K562 (cell line): Measurements from ENCODE around the gene ARL5C. TPM values are rescaled to one million over a fixed set of nuclear protein-coding genes. Genes with fewer than 3 reads are reported as not detected.

ENCODE experiments used
- ATAC-seq: fragments of 200-7000 bp; cut with Tn5 transposase; 3 replicates; pipeline ENCODE4 v1.9.1; 2020; ENCODE audit warnings: moderate library complexity
- BruUV-seq: library from RNA; stranded (reverse); fragments of 400-500 nt; replicated peaks from 2 replicates; lab custom pipeline; 2021; lab: Mats Ljungman, UMichigan
- CTCF ChIA-PET: fragments of 300-600 bp; formaldehyde crosslinking; extraction: SDS; loops from one replicate; lab custom pipeline; 2021; ENCODE audit warnings: low intra/inter-chr PET ratio; lab: Yijun Ruan, JAX
- POLR2A ChIA-PET: fragments of 300-600, 350-650 bp; sonication (Branson Sonifier 250); formaldehyde crosslinking; extraction: SDS; loops from one replicate; lab custom pipeline; 2021; ENCODE audit warnings: antibody characterized with exemption, inconsistent platforms; lab: Yijun Ruan, JAX
- DNase-seq, 4 experiments: peaks; one replicate each; pipeline versions ENCODE4 v3.0.0 to v3.0.0-alpha.2; 2011 to 2018; ENCODE audit warnings: low spot score in 3 of 4, mixed read lengths in 3 of 4; ENCODE audit errors: extremely low read depth in 1 of 4
- FAIRE-seq: peaks from 2 replicates; lab custom pipeline; 2011; peaks lifted over from hg19 to GRCh38; lab: Jason Lieb, UNC
- H2AFZ ChIP-seq: 2 replicates; pipeline ENCODE4 v1.6.0; 2011; ENCODE audit warnings: low read depth, low read length, control low read depth, inconsistent platforms
- H3K27ac ChIP-seq: fragments of 200-600 bp; 3 replicates; pipeline ENCODE4 v1.8.0; 2011; ENCODE audit warnings: low read depth, mild to moderate bottlenecking, control low read depth, inconsistent platforms, low read length, moderate library complexity, mixed read lengths; ENCODE audit errors: extremely low read depth
- H3K27me3 ChIP-seq, 2 experiments: fragments of 300-600 bp in 1 of 2; 2 replicates in 1 of 2; 3 replicates in 1 of 2; pipeline versions ENCODE4 v1.6.0 to v1.8.0; 2011; ENCODE audit warnings: inconsistent platforms in 2 of 2, low read length in 2 of 2, mild to moderate bottlenecking in 1 of 2, mixed read lengths in 1 of 2, moderate library complexity in 1 of 2; ENCODE audit not compliant: control insufficient read depth in 2 of 2, insufficient read depth in 2 of 2
- H3K36me3 ChIP-seq: fragments of 300-600 bp; 3 replicates; pipeline ENCODE4 v1.8.0; 2011; ENCODE audit warnings: mild to moderate bottlenecking, low read length, inconsistent platforms; ENCODE audit not compliant: control insufficient read depth, insufficient read depth
- H3K4me1 ChIP-seq, 2 experiments: fragments of 200-600 bp in 1 of 2; replicated peaks in 1 of 2; 2 replicates in 1 of 2; 3 replicates in 1 of 2; pipeline versions ENCODE4 v1.5.1 to v1.8.0; 2011; ENCODE audit warnings: inconsistent platforms in 2 of 2, low read length in 2 of 2, mild to moderate bottlenecking in 1 of 2, mixed read lengths in 1 of 2, moderate library complexity in 1 of 2; ENCODE audit not compliant: control insufficient read depth in 2 of 2, insufficient read depth in 2 of 2
- H3K4me2 ChIP-seq: 2 replicates; pipeline ENCODE4 v1.6.1; 2011; ENCODE audit warnings: low read length, control low read depth, inconsistent platforms, mixed read lengths; ENCODE audit not compliant: insufficient read depth
- H3K4me3 ChIP-seq: fragments of 200-600 bp; sonication (generic), shearing (Covaris generic); 2 replicates; pipeline ENCODE4 v1.5.1; 2016; ENCODE audit warnings: control low read depth, inconsistent platforms
- H3K79me2 ChIP-seq: fragments of 200-600 bp; 3 replicates; pipeline ENCODE4 v1.8.0; 2011; ENCODE audit warnings: low read length, inconsistent platforms; ENCODE audit not compliant: control insufficient read depth, insufficient read depth
- H3K9ac ChIP-seq, 2 experiments: 2 replicates each; pipeline versions ENCODE4 v1.6.0 to v1.6.1; 2011; ENCODE audit warnings: low read depth in 2 of 2, low read length in 2 of 2, control low read depth in 1 of 2, inconsistent platforms in 1 of 2, mild to moderate bottlenecking in 1 of 2, mixed read lengths in 1 of 2; ENCODE audit not compliant: insufficient read depth in 1 of 2
- H3K9me1 ChIP-seq: one replicate; pipeline ENCODE4 v1.6.0; 2011; ENCODE audit warnings: inconsistent platforms, mild to moderate bottlenecking, low read length, moderate library complexity; ENCODE audit not compliant: control insufficient read depth, insufficient read depth
- H3K9me3 ChIP-seq: replicated peaks from 2 replicates; pipeline ENCODE4 v1.5.1; 2011; ENCODE audit warnings: low read depth, low read length, inconsistent platforms; ENCODE audit not compliant: control insufficient read depth, insufficient read depth
- H4K20me1 ChIP-seq: replicated peaks from 2 replicates; pipeline ENCODE4 v1.6.1; 2011; ENCODE audit warnings: low read length, inconsistent platforms, mixed read lengths; ENCODE audit not compliant: control insufficient read depth, insufficient read depth
- ARID2 ChIP-seq: fragments of 450-650 bp; IDR thresholded peaks from 2 replicates; pipeline ENCODE4 v1.6.1; 2017; ENCODE audit warnings: antibody characterized with exemption, mild to moderate bottlenecking
- BCL6 ChIP-seq: fragments of 250-450 bp; sonication (Bioruptor Pico); IDR thresholded peaks from 2 replicates; pipeline ENCODE4 v1.4.0; 2020
- ILF3 ChIP-seq: fragments of 450-650 bp; IDR thresholded peaks from 2 replicates; pipeline ENCODE4 v1.6.1; 2018; ENCODE audit warnings: antibody characterized with exemption, mild to moderate bottlenecking, moderate library complexity, borderline replicate concordance
- MEF2D ChIP-seq: conservative IDR thresholded peaks from 2 replicates; pipeline ENCODE4 v1.6.1; 2016; ENCODE audit warnings: low read depth, missing genetic modification characterization, missing compliant biosample characterization
- MXI1 ChIP-seq: IDR thresholded peaks from 2 replicates; pipeline ENCODE4 v1.6.1; 2011; ENCODE audit warnings: low read depth, mild to moderate bottlenecking, improper control_type of control experiment, low read length
- MYNN ChIP-seq, 2 experiments: sonication (generic); formaldehyde crosslinking in 1 of 2; IDR thresholded peaks; 2 replicates each; pipeline versions ENCODE4 v1.5.0 to v1.6.1; 2016 to 2020; ENCODE audit warnings: antibody characterized with exemption in 1 of 2, missing genetic modification reagents in 1 of 2
- NFIX ChIP-seq: fragments of 250-450 bp; sonication (Bioruptor Pico); IDR thresholded peaks from 2 replicates; pipeline ENCODE4 v1.4.0; 2020; ENCODE audit warnings: low read depth, mild to moderate bottlenecking, moderate library complexity
- NR4A1 ChIP-seq, 2 experiments: fragments of 250-450 bp in 1 of 2; fragments of 450-650 bp in 1 of 2; sonication (Bioruptor Pico) in 1 of 2; IDR thresholded peaks; 2 replicates each; pipeline versions ENCODE4 v1.4.0 to v1.6.1; 2016 to 2020; ENCODE audit warnings: mild to moderate bottlenecking in 2 of 2, missing compliant biosample characterization in 1 of 2, missing genetic modification characterization in 1 of 2, moderate library complexity in 1 of 2
- SETDB1 ChIP-seq: IDR thresholded peaks from one replicate; pipeline ENCODE4 v1.6.1; 2012; ENCODE audit warnings: low read length, control low read depth, inconsistent platforms
- XRCC4 ChIP-seq: IDR thresholded peaks from one replicate; pipeline ENCODE4 v1.6.1; 2011; ENCODE audit not compliant: insufficient read depth, insufficient read length; ENCODE audit errors: extremely low read depth
- ZNF121 ChIP-seq: sonication (generic); formaldehyde crosslinking; conservative IDR thresholded peaks from 2 replicates; pipeline ENCODE4 v1.8.0; 2022; ENCODE audit warnings: missing genetic modification reagents
- ZNF232 ChIP-seq: sonication (generic); formaldehyde crosslinking; IDR thresholded peaks from 2 replicates; pipeline ENCODE4 v1.8.0; 2022; ENCODE audit warnings: mild to moderate bottlenecking, missing genetic modification reagents
- ZNF764 ChIP-seq: fragments of 250-450 bp; sonication (Bioruptor Pico); IDR thresholded peaks from 2 replicates; pipeline ENCODE4 v1.4.0; 2020; ENCODE audit warnings: low read depth, mild to moderate bottlenecking, moderate library complexity
- WGBS: fragments of 100-300 bp; shearing (Covaris generic); methylation state at CpG from one replicate; pipeline ENCODE4 v1.1.6; 2016; ENCODE audit warnings: low coverage, mixed read lengths; ENCODE audit not compliant: insufficient coverage; ENCODE audit errors: missing lambda C conversion rate; 5-methylcytosine and 5-hydroxymethylcytosine counted together
- in situ Hi-C: fragments of 300-500 bp; cut with MboI; formaldehyde crosslinking; loops from 4 replicates; pipeline ENCODE4 v1.15.0; 2018; ENCODE audit warnings: inconsistent platforms, mixed read lengths
- intact Hi-C: fragments of 100-400 bp; cut with micrococcal nuclease; formaldehyde crosslinking; loops from 2 replicates; pipeline ENCODE4 v1.14.2; 2022
- polyA plus RNA-seq, 8 experiments: library from polyadenylated mRNA; depleted of rRNA in 4 of 8; stranded (reverse) in 5 of 8; unstranded in 3 of 8; fragments of >200 nt; fragmentation: Nextera tagmentation in 2 of 8; fragmentation: Illumina TruSeq in 1 of 8; extraction: Ambion mirVana in 2 of 8; extraction: Trizol in 1 of 8; gene quantifications; 2 replicates each; pipeline versions ENCODE4 v1.2.1 to v1.2.3, GENCODE V29; 2011 to 2014; ENCODE audit warnings: inconsistent platforms in 1 of 8, missing spikeins in 1 of 8
- total RNA-seq, 7 experiments: library from RNA; depleted of rRNA in 6 of 7; stranded (reverse); fragments of >200 nt in 6 of 7; fragmentation: Illumina TruSeq in 2 of 7; extraction: Trizol in 2 of 7; gene quantifications; 2 replicates each; pipeline versions ENCODE4 v1.2.1 to v1.2.3, GENCODE V29; 2011 to 2021; ENCODE audit warnings: low replicate concordance in 1 of 7
- TF ChIP-seq, protein P1 (sequence below): fragments of 450-650 bp; formaldehyde crosslinking; IDR thresholded peaks from 2 replicates; pipeline ENCODE4 v1.4.0; 2022; ENCODE audit warnings: mild to moderate bottlenecking, moderate library complexity
- TF ChIP-seq, protein P2 (sequence below): fragments of 450-650 bp; IDR thresholded peaks from 2 replicates; pipeline ENCODE4 v1.6.1; 2016
- TF ChIP-seq, protein P3 (sequence below): fragments of 250-450 bp; sonication (Bioruptor Pico); IDR thresholded peaks from 2 replicates; pipeline ENCODE4 v1.4.0; 2020; ENCODE audit warnings: mild to moderate bottlenecking
- TF ChIP-seq, protein P4 (sequence below): fragments of 250-450 bp; sonication (Bioruptor Pico); IDR thresholded peaks from 2 replicates; pipeline ENCODE4 v1.8.0; 2022; ENCODE audit warnings: inconsistent platforms, mild to moderate bottlenecking, moderate library complexity, borderline replicate concordance

Gene ARL5C
- total and polyA plus RNA-seq, 9 of the 15 experiments (the other 6 are each of a cell fraction or from before 2014, with no cell fraction given): not detected

DNA sequence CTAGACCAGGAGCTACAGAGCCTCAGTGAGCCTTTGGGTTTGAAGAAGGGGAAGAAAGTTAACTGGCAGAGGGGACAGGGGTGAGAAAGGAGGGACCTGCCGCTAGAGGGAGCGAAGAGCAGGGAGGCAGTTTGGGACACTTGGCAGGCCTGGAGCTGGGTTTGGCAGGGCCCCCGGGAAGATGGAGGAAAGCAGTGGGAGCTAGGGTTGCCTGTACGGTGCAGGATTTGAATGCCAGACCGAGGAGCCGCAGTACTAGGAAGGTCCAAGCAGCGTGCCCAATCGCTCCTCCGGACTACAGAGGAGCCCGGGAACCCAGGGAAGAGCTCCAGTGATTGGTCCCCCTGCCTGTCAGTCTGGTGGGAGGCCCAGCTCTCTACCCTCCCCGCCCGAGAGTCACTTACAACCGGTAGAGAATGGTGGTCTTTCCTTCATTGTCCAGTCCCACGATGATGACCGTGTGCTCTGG, 1.3 kb downstream of the ARL5C start (continued):
- TF ChIP-seq ZNF121 (CRISPR knock-in tag) (no peak), ARID2 (0 out of 2 replicates have a peak, but pooled peaks have one; percentile 15)
- TF ChIP-seq, all 486 proteins: peak for 18

DNA sequence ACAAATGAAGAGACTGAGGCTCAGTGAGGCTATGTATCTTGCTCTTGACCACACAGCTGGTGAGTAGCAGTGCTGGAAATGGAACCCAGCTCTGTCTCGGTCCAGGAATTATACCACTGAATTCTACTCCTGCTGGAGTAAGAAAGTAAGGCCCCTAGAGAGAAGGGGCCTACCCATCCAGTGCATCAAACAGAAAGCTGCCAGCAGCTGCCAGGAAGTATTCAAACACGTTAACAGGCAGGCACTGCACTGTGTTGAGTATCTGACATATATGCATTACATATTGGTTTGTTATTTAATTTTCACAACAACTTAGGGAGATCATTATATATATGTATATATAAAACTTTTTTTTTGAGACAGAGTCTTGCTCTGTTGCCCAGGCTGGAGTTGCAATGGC, 4.0 kb downstream of the ARL5C start:
- H3K9ac ChIP-seq: no peak overlapping the region
- DNase-seq: no peak
- no peak overlapping the region for H3K4me2 ChIP-seq
- ChIA-PET POLR2A (interaction anchor here (1.2 kb wide), 1 partner anchor 47 kb away, joined by 3 read pairs; no protein-coding TSS in a partner anchor), CTCF (no interaction called here)
- intact Hi-C loops (no loop called here), in situ Hi-C loops (no loop called here)
- FAIRE-seq: no peak
- H3K27me3 ChIP-seq: peaks cover 0 to 7% of the 10 kb centered on the region in 2 experiments; a peak in 2 of 5 replicates
- ATAC-seq: no peak
- peaks cover 5 to 16% of the 10 kb centered on the region in 2 experiments; a peak in 3 of 5 replicates for H3K4me1 ChIP-seq
- no peak overlapping the region for H3K4me3 ChIP-seq
- H3K79me2 ChIP-seq: no peaks in the 10 kb centered on the region
- WGBS: 16% methylated on average over 2 of the region's 2 CpGs
- H3K9me3 ChIP-seq: no peaks in the 10 kb centered on the region
- no peak overlapping the region for H3K27ac ChIP-seq
- no TSS peak for BruUV-seq
- H3K9me1 ChIP-seq: no peaks in the 10 kb centered on the region
- no peaks in the 10 kb centered on the region for H4K20me1 ChIP-seq
- H3K36me3 ChIP-seq: no peaks in the 10 kb centered on the region
- H2AFZ ChIP-seq: no peak overlapping the region
- TF ChIP-seq, protein P1, sequence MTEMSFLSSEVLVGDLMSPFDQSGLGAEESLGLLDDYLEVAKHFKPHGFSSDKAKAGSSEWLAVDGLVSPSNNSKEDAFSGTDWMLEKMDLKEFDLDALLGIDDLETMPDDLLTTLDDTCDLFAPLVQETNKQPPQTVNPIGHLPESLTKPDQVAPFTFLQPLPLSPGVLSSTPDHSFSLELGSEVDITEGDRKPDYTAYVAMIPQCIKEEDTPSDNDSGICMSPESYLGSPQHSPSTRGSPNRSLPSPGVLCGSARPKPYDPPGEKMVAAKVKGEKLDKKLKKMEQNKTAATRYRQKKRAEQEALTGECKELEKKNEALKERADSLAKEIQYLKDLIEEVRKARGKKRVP (CRISPR knock-in tag): no peak
- TF ChIP-seq NFIX (CRISPR knock-in tag): no peak
- no peak for TF ChIP-seq XRCC4
- no peak for TF ChIP-seq BCL6 (CRISPR knock-in tag)
- TF ChIP-seq, protein P2, sequence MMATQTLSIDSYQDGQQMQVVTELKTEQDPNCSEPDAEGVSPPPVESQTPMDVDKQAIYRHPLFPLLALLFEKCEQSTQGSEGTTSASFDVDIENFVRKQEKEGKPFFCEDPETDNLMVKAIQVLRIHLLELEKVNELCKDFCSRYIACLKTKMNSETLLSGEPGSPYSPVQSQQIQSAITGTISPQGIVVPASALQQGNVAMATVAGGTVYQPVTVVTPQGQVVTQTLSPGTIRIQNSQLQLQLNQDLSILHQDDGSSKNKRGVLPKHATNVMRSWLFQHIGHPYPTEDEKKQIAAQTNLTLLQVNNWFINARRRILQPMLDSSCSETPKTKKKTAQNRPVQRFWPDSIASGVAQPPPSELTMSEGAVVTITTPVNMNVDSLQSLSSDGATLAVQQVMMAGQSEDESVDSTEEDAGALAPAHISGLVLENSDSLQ: no peak
- TF ChIP-seq ZNF764 (CRISPR knock-in tag): no peak
- TF ChIP-seq, protein P3, sequence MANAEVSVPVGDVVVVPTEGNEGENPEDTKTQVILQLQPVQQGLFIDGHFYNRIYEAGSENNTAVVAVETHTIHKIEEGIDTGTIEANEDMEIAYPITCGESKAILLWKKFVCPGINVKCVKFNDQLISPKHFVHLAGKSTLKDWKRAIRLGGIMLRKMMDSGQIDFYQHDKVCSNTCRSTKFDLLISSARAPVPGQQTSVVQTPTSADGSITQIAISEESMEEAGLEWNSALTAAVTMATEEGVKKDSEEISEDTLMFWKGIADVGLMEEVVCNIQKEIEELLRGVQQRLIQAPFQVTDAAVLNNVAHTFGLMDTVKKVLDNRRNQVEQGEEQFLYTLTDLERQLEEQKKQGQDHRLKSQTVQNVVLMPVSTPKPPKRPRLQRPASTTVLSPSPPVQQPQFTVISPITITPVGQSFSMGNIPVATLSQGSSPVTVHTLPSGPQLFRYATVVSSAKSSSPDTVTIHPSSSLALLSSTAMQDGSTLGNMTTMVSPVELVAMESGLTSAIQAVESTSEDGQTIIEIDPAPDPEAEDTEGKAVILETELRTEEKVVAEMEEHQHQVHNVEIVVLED: no peak
- no peak for TF ChIP-seq SETDB1
- no peak for TF ChIP-seq ZNF232 (CRISPR knock-in tag)
- no peak for TF ChIP-seq MYNN (IDR thresholded peaks at IDR 0.05)
- TF ChIP-seq MYNN (CRISPR knock-in tag; IDR thresholded peaks at IDR 0.05): no peak
- TF ChIP-seq NR4A1 (CRISPR knock-in tag; IDR thresholded peaks at IDR 0.05): no peak
- TF ChIP-seq NR4A1 (tag; IDR thresholded peaks at IDR 0.05): no peak
- TF ChIP-seq MXI1: no peak
- TF ChIP-seq MEF2D: no peak
- TF ChIP-seq, protein P4, sequence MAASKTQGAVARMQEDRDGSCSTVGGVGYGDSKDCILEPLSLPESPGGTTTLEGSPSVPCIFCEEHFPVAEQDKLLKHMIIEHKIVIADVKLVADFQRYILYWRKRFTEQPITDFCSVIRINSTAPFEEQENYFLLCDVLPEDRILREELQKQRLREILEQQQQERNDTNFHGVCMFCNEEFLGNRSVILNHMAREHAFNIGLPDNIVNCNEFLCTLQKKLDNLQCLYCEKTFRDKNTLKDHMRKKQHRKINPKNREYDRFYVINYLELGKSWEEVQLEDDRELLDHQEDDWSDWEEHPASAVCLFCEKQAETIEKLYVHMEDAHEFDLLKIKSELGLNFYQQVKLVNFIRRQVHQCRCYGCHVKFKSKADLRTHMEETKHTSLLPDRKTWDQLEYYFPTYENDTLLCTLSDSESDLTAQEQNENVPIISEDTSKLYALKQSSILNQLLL (CRISPR knock-in tag): no peak
- no peak for TF ChIP-seq ILF3
